ENCODE results near the gene SAMD4B. TPM values are rescaled to one million over a fixed set of nuclear protein-coding genes. Genes with fewer than 3 reads are reported as not detected.
A peak's percentile ranks its signal among the peaks of the same experiment; 100 is the strongest.

Gene SAMD4B
- total and polyA plus RNA-seq, 9 of the 15 experiments (the other 6 are each of a cell fraction or from before 2014, with no cell fraction given): 3.4 to 90.5 (median 38.0) TPM

DNA sequence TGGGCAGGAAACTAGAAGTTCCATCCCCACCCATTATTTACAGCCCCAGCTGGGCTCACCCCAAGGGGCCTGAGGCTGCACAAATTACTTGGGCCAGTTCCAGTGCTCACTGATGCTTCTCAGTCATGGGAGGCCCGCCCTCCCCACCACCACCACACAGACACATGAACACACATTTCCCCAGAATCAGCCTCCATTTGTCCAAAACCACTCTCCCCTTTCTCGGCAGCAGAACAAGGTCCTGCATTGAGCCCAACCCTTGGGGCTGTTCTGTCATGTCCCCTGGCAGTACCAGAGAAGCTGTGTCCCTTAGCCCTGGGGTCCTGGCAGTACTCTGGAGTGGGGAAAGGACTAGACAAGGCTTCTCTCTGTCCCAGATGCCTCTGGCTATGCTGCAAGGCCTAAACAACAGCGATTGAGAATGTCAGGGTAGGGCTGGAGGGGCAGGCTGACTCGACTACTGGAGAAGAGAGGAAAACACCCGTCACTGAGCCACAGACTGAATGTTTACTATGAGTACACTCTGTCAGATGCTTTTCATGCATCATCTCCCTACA is 21.8 kb downstream of the SAMD4B start:
- FAIRE-seq (no peak), ATAC-seq (no peak), DNase-seq (ENCODE audit: extremely low read depth in 1 of 4, low spot score in 3 of 4) (no peak)
- no peak overlapping the region for H3K4me2 ChIP-seq (ENCODE audit: insufficient read depth, low read length)
- no peak overlapping the region for H3K27ac ChIP-seq (ENCODE audit: extremely low read depth, low read depth, low read length)
- intact Hi-C loops (cut with micrococcal nuclease) (no loop called here), in situ Hi-C loops (cut with MboI) (no loop called here)
- 92% methylated on average over 5 of the region's 5 CpGs for WGBS (ENCODE audit: insufficient coverage, low coverage, missing lambda C conversion rate)
- H3K9me1 ChIP-seq (ENCODE audit: control insufficient read depth, insufficient read depth, low read length): no peaks in the 10 kb centered on the region
- H4K20me1 ChIP-seq (replicated peaks; ENCODE audit: control insufficient read depth, insufficient read depth, low read length): no peaks in the 10 kb centered on the region
- POLR2A ChIA-PET: interaction anchor here (0.8 to 2.3 kb wide), 2 partner anchors 9 to 15 kb away, joined by 3 to 10 read pairs; no protein-coding TSS in a partner anchor
- H3K27me3 ChIP-seq (ENCODE audit: control insufficient read depth in 2 of 2, insufficient read depth in 2 of 2, low read length in 2 of 2): no peaks in the 10 kb centered on the region
- no peak overlapping the region for H2AFZ ChIP-seq (ENCODE audit: low read depth, low read length)
- no peaks in the 10 kb centered on the region for H3K4me1 ChIP-seq (replicated peaks in 1 of 2; ENCODE audit: control insufficient read depth in 2 of 2, insufficient read depth in 2 of 2, low read length in 2 of 2)
- CTCF ChIA-PET (ENCODE audit: low intra/inter-chr PET ratio): no interaction called here
- peak overlapping the region in 1 of 2 experiments; percentile 23; a peak in 1 of 4 replicates for H3K9ac ChIP-seq (ENCODE audit: insufficient read depth in 1 of 2, low read depth in 2 of 2, low read length in 2 of 2)
- no peaks in the 10 kb centered on the region for H3K9me3 ChIP-seq (replicated peaks; ENCODE audit: control insufficient read depth, insufficient read depth, low read depth, low read length)
- TF ChIP-seq TRIM28 (IDR thresholded peaks at IDR 0.05) (no peak), POLR2A (conservative IDR thresholded peaks at IDR 0.05) (0 out of 2 replicates have a peak, but pooled peaks have one; percentile 17), PHF21A (IDR thresholded peaks at IDR 0.05; ENCODE audit: borderline replicate concordance, low read depth) (no peak), RFX7 (CRISPR knock-in tag; IDR thresholded peaks at IDR 0.05) (no peak), RBM22 (IDR thresholded peaks at IDR 0.05; ENCODE audit: low read depth, low read length, poor library complexity, severe bottlenecking) (no peak)
- H3K4me3 ChIP-seq: no peak overlapping the region
- peaks cover 9% of the 10 kb centered on the region; the same call in 1 of the 3 replicates for H3K79me2 ChIP-seq (ENCODE audit: control insufficient read depth, insufficient read depth, low read length)
- H3K36me3 ChIP-seq (ENCODE audit: control insufficient read depth, insufficient read depth, low read length): peaks cover 84% of the 10 kb centered on the region
- no TSS peak for BruUV-seq (replicated peaks)

GRCh38 chr19:39365531-39365930 is 23.3 kb downstream of the SAMD4B start:
- intact Hi-C loops (cut with micrococcal nuclease) (no loop called here), in situ Hi-C loops (cut with MboI) (no loop called here)
- Histone ChIP-seq H3K9ac (ENCODE audit: insufficient read depth in 1 of 2, low read depth in 2 of 2, low read length in 2 of 2) (no peak overlapping the region), H3K36me3 (ENCODE audit: control insufficient read depth, insufficient read depth, low read length) (peaks cover 87% of the 10 kb centered on the region), H3K4me1 (replicated peaks in 1 of 2; ENCODE audit: control insufficient read depth in 2 of 2, insufficient read depth in 2 of 2, low read length in 2 of 2) (no peaks in the 10 kb centered on the region), H3K79me2 (ENCODE audit: control insufficient read depth, insufficient read depth, low read length) (no peaks in the 10 kb centered on the region; the same call in 2 of the 3 replicates), H3K27me3 (ENCODE audit: control insufficient read depth in 2 of 2, insufficient read depth in 2 of 2, low read length in 2 of 2) (no peaks in the 10 kb centered on the region), H2AFZ (ENCODE audit: low read depth, low read length) (no peak overlapping the region), H3K9me3 (replicated peaks; ENCODE audit: control insufficient read depth, insufficient read depth, low read depth, low read length) (no peaks in the 10 kb centered on the region), H3K4me2 (ENCODE audit: insufficient read depth, low read length) (no peak overlapping the region), H3K4me3 (no peak overlapping the region), H4K20me1 (replicated peaks; ENCODE audit: control insufficient read depth, insufficient read depth, low read length) (no peaks in the 10 kb centered on the region), H3K9me1 (ENCODE audit: control insufficient read depth, insufficient read depth, low read length) (peaks cover under 1% of the 10 kb centered on the region), H3K27ac (ENCODE audit: extremely low read depth, low read depth, low read length) (no peak overlapping the region)
- POLR2A ChIA-PET: interaction anchor here (1.2 kb wide), 1 partner anchor 20 kb away, joined by 4 read pairs; no protein-coding TSS in a partner anchor
- TF ChIP-seq ZNF24 (IDR thresholded peaks at IDR 0.05): no peak
- no peak for TF ChIP-seq DACH1 (IDR thresholded peaks at IDR 0.05; ENCODE audit: partially characterized antibody)
- TF ChIP-seq RBM25 (IDR thresholded peaks at IDR 0.05; ENCODE audit: low read depth, low read length, severe bottlenecking): peak; percentile 13
- TF ChIP-seq ZNF57 (CRISPR knock-in tag; IDR thresholded peaks at IDR 0.05): no peak
- CTCF ChIA-PET (ENCODE audit: low intra/inter-chr PET ratio): no interaction called here
- 75% methylated on average over 1 of the region's 1 CpG for WGBS (ENCODE audit: insufficient coverage, low coverage, missing lambda C conversion rate)
- DNase-seq (ENCODE audit: extremely low read depth in 1 of 4, low spot score in 3 of 4): no peak
- no TSS peak for BruUV-seq (replicated peaks)
- ATAC-seq: no peak
- peak; percentile 65 for FAIRE-seq

All from K562 (cell line).